Adrenal gland (tissue), 12 donors: ENCODE results near the gene DNAH17. TPM values are rescaled to one million over a fixed set of nuclear protein-coding genes. Genes with fewer than 3 reads are reported as not detected.
A peak's percentile ranks its signal among the peaks of the same experiment; 100 is the strongest.

Experiments
- DNase-seq, 7 donors: peaks; one replicate each; pipeline ENCODE4 v3.0.0-alpha.2; 2019 to 2020
- H3K27ac ChIP-seq, 5 donors: fragments of 200-600 bp; sonication (generic) in 4 of 5; 1 replicate in 3 of 5; 2 replicates in 2 of 5; pipeline versions ENCODE4 v1.5.1 to v1.8.0; 2016 to 2020; ENCODE audit warnings: mild to moderate bottlenecking in 1 of 5
- H3K27me3 ChIP-seq: fragments of 200-600 bp; 2 replicates; pipeline ENCODE4 v1.8.0; 2021
- H3K36me3 ChIP-seq, 2 donors: fragments of 200-600 bp; replicated peaks in 1 of 2; 1 replicate in 1 of 2; 2 replicates in 1 of 2; pipeline versions ENCODE4 v1.5.1 to v1.8.0; 2018 to 2022
- H3K4me1 ChIP-seq, 2 donors: fragments of 200-600 bp; replicated peaks in 1 of 2; 1 replicate in 1 of 2; 2 replicates in 1 of 2; pipeline versions ENCODE4 v1.5.1 to v1.8.0; 2018 to 2021
- H3K4me3 ChIP-seq, 4 donors: fragments of 200-600 bp; sonication (generic) in 3 of 4; one replicate each; pipeline ENCODE4 v1.5.1; 2016 to 2018
- H3K9me3 ChIP-seq, 3 donors: fragments of 200-600 bp; sonication (generic) in 1 of 3; replicated peaks in 1 of 3; 1 replicate in 2 of 3; 2 replicates in 1 of 3; pipeline versions ENCODE4 v1.5.1 to v1.8.0; 2016 to 2021
- POLR2A ChIP-seq, 2 donors: fragments of 450-650 bp; IDR thresholded peaks; one replicate each; pipeline ENCODE4 v1.6.1; 2017; ENCODE audit warnings: antibody characterized with exemption in 2 of 2, mild to moderate bottlenecking in 2 of 2, moderate library complexity in 1 of 2
- WGBS, 4 donors: extraction: QIAGEN DNeasy Blood & Tissue Kit in 2 of 4; methylation state at CpG; one replicate each; pipeline versions ENCODE4 v1.1.5 to v1.1.7; 2013 to 2017; 5-methylcytosine and 5-hydroxymethylcytosine counted together
- intact Hi-C, 2 donors: fragments of 100-400 bp; cut with DNase I; formaldehyde crosslinking; loops; one replicate each; pipeline versions ENCODE4 v1.14.1 to v1.15.0; 2022 to 2023
- polyA plus RNA-seq, 3 donors: library from polyadenylated mRNA; stranded (reverse); fragments of 200-250 nt in 2 of 3; fragments of 350-450 nt in 1 of 3; fragmentation: Illumina TruSeq in 1 of 3; extraction: RNeasy Lipid Tissue Mini Kit (QIAGEN cat#74804) in 1 of 3; gene quantifications; one replicate each; pipeline ENCODE4 v1.2.3, GENCODE V29; 2013 to 2014
- small RNA-seq, 2 donors: library from RNA; depleted of rRNA; stranded (forward); fragments of <200 nt; gene quantifications; one replicate each; pipeline ENCODE3, GENCODE V24; 2016
- total RNA-seq, 9 donors: library from RNA; depleted of rRNA in 4 of 9; stranded (reverse); fragments of >200 nt in 4 of 9; fragments of 120-200 nt in 1 of 9; fragmentation: NEBNext Ultra II Directional in 1 of 9; extraction: Animal tissue kit (Norgen Biotek cat#: 25700) in 1 of 9; gene quantifications; one replicate each; pipeline versions ENCODE4 v1.1.0 to v1.2.4, GENCODE V29; 2013 to 2023
- TF ChIP-seq, protein P1 (sequence below), 6 experiments: fragments of 450-650 bp in 4 of 6; fragments of 200-600 bp in 2 of 6; sonication (generic) in 1 of 6; IDR thresholded peaks; 1 replicate in 5 of 6; 2 replicates in 1 of 6; pipeline versions ENCODE4 v1.5.1 to v1.8.0; 2016 to 2021; ENCODE audit warnings: antibody characterized with exemption in 6 of 6, mild to moderate bottlenecking in 2 of 6, moderate library complexity in 1 of 6
- donor health status: healthy with polysubstance abuse.
- donor health status: Bipolar disorder and iron deficiency.
- donor health status: DM: yes; HTN: yes; CAD: no.
- donor health status: DM: no; HTN: no; CAD: no.
- donor health status: DM: no; HTN: no; CAD: no.
- donor health status: DM: yes; HTN: yes; CAD: no.

Gene DNAH17
- total and polyA plus RNA-seq, 12 donors: 0.03 to 1.8 (median 0.22) TPM; not detected in 5

DNA sequence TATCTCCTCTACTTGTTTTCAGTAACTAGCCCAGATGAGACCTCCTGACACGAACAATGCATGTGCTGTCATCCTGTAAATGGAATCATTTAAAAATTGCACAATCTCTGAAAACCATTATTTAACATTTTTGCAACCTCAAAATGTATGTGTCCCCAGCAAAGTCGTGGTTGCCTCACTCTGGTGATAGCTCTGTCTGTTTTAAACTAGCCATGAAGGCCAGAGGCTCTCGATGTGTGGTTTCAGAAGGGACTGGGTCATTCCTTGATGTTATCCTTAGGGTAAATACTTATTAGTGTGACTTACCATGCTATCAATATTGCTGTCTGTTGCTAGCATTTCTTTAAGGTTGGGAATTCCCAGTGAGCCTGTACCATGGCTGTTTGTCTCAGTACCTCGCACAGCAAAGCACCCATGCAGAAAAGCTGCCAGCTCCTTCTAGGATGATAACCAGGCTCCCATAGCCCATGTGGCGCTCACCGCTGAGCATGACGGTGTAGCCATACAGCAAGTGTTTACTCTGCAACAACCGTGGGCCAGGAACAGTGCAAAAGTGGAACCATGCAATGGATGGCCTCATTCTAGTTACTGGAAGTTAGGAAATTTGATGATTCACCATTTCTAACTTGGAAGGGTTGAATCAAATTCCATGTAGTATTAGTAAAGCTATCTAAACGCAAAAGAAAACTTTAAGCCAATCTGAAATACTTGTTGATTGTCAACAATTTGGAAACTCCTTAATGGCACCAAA lies 201.6 kb downstream of the DNAH17 start:
- WGBS, 4 donors: 44 to 53% (median 52%) methylated on average over 9 of the region's 9 CpGs
- TF ChIP-seq, protein P1, sequence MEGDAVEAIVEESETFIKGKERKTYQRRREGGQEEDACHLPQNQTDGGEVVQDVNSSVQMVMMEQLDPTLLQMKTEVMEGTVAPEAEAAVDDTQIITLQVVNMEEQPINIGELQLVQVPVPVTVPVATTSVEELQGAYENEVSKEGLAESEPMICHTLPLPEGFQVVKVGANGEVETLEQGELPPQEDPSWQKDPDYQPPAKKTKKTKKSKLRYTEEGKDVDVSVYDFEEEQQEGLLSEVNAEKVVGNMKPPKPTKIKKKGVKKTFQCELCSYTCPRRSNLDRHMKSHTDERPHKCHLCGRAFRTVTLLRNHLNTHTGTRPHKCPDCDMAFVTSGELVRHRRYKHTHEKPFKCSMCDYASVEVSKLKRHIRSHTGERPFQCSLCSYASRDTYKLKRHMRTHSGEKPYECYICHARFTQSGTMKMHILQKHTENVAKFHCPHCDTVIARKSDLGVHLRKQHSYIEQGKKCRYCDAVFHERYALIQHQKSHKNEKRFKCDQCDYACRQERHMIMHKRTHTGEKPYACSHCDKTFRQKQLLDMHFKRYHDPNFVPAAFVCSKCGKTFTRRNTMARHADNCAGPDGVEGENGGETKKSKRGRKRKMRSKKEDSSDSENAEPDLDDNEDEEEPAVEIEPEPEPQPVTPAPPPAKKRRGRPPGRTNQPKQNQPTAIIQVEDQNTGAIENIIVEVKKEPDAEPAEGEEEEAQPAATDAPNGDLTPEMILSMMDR (IDR thresholded peaks at IDR 0.05): no peak
- no peak for TF ChIP-seq POLR2A (IDR thresholded peaks at IDR 0.05)
- peak overlapping the region in 2 of 5 donors; percentile 79 to 81 for H3K27ac ChIP-seq
- H3K4me1 ChIP-seq: peaks cover 13 to 44% of the 10 kb centered on the region in 2 donors
- H3K9me3 ChIP-seq: no peaks in the 10 kb centered on the region
- H3K36me3 ChIP-seq: no peaks in the 10 kb centered on the region
- peak in 4 of 7 donors; percentile 62 to 76 (median 71) for DNase-seq
- intact Hi-C loops: no loop called here
- no peak overlapping the region for H3K4me3 ChIP-seq
- H3K27me3 ChIP-seq: no peaks in the 10 kb centered on the region

DNA sequence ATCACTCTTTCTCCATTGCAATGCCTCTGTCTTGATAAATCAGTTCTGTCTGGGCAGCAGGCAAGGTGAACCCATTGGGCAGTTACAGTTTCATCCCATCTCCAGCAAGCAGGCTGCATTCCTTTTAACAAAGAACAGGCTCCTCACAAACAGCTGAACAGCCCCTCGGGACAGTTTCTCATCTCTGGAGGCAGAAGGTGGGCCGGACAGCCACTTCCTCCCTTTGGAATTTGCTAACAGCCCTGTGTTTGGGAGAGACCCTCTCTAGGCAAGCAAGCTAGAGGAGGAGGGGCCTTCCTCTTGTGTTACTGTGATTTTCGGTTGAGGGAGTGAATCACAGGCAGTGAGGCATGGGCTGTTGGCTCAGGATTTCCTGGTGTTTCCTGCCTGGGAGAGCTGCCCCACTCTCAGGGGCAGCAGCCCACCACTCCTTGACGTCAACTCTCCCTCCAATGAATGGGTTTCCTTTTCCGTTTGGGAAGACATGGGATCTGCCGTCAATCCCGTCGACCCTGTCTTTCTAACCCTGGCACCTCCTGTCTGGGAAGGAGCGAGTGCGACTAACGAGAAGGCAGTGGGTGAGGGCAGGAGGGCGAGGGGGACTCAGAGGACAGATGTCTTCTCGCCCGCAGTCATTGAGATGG lies 202.4 kb downstream of the DNAH17 start:
- TF ChIP-seq, protein P1 (IDR thresholded peaks at IDR 0.05): no peak
- TF ChIP-seq POLR2A (IDR thresholded peaks at IDR 0.05): no peak
- Histone ChIP-seq H3K36me3 (no peaks in the 10 kb centered on the region), H3K27me3 (no peaks in the 10 kb centered on the region), H3K4me3 (no peak overlapping the region), H3K4me1 (peaks cover 10 to 35% of the 10 kb centered on the region in 2 donors), H3K9me3 (no peaks in the 10 kb centered on the region), H3K27ac (peak overlapping the region in 2 of 5 donors; percentile 79 to 81)
- 45 to 64% (median 59%) methylated on average over 8 to 14 of the region's 14 CpGs for WGBS, 4 donors
- DNase-seq: peak in 1 of 7 donors; percentile 31
- intact Hi-C loops: no loop called here

DNA sequence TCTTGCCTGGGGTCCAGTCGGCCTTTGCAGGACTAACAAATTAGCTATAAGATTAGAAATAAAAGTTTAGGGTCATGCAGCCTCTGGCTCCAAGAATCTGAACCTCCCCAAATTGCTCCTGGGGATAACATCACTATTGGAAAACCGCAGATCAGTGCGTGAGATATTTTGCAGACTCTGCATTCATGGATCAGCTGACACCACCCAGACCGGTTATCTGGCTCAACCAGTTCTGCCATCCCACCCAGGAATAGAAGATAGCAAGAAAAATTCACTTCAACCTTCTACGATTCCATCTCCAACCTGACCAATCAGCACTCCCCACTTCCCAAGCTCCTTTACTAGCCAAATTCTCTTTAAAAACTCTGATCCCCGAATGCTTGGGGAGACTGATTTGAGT lies 203.0 kb downstream of the DNAH17 start:
- Histone ChIP-seq H3K9me3 (no peaks in the 10 kb centered on the region), H3K27me3 (no peaks in the 10 kb centered on the region), H3K27ac (peak overlapping the region in 2 of 5 donors; percentile 79 to 81), H3K4me1 (peaks cover 4 to 30% of the 10 kb centered on the region in 2 donors), H3K4me3 (no peak overlapping the region), H3K36me3 (no peaks in the 10 kb centered on the region)
- intact Hi-C loops: no loop called here
- TF ChIP-seq, protein P1 (IDR thresholded peaks at IDR 0.05): no peak
- no peak for TF ChIP-seq POLR2A (IDR thresholded peaks at IDR 0.05)
- no peak for DNase-seq
- WGBS, 4 donors: 57 to 67% (median 62%) methylated on average over 6 of the region's 6 CpGs

Small RNA genes within 50 kb of the gene (small RNA-seq; reads per million reads assigned to genes)
- gene RF00415 (0 reads per million in 2 donors), gene RN7SL454P (0 reads per million in 2 donors)

Other genes with a start within 250 kb of the DNAH17 start
- gene SOCS3, start 217.3 kb downstream of the DNAH17 start, total RNA-seq: 100 to 1,000 TPM in 3 of 9 donors, 10 to 100 TPM in 3, 1 to 10 TPM in 3; 2.4 to 114 (median 57.7) TPM
- gene SOCS3, start 217.3 kb downstream of the DNAH17 start, polyA plus RNA-seq: 10 to 100 TPM in 2 of 3 donors, 1 to 10 TPM in 1; 4.8 to 96.5 (median 15.4) TPM
- 10 to 100 TPM; 23.5 to 64.5 (median 34.1) TPM for gene PGS1, start 198.7 kb downstream of the DNAH17 start, total RNA-seq
- 10 to 100 TPM; 11.9 to 26.9 (median 21.9) TPM for gene PGS1, start 198.7 kb downstream of the DNAH17 start, polyA plus RNA-seq
- 100 to 1,000 TPM in 1 of 9 donors, 10 to 100 TPM in 8; 26.0 to 141 (median 56.0) TPM for gene CYTH1, start 204.9 kb upstream of the DNAH17 start, total RNA-seq
- 10 to 100 TPM; 32.6 to 45.2 (median 35.3) TPM for gene CYTH1, start 204.9 kb upstream of the DNAH17 start, polyA plus RNA-seq